Mesodermal cell (in vitro differentiated cells): ENCODE data around the gene IFNB1. TPM values are rescaled to one million over a fixed set of nuclear protein-coding genes. Genes with fewer than 3 reads are reported as not detected.

Source experiments
- H3K27ac ChIP-seq: 2 replicates; pipeline ENCODE4 v1.7.0; 2013; ENCODE audit warnings: mild to moderate bottlenecking, low read depth, low read length, moderate library complexity; ENCODE audit not compliant: severe bottlenecking
- H3K36me3 ChIP-seq: 2 replicates; pipeline ENCODE4 v1.7.1; 2013; ENCODE audit warnings: mild to moderate bottlenecking, low read length, moderate library complexity; ENCODE audit not compliant: control insufficient read depth, insufficient read depth
- H3K4me1 ChIP-seq: one replicate; pipeline ENCODE4 v1.7.1; 2013; ENCODE audit warnings: mild to moderate bottlenecking, low read length; ENCODE audit not compliant: insufficient read depth, control insufficient read depth, poor library complexity, severe bottlenecking
- H3K4me3 ChIP-seq: 2 replicates; pipeline ENCODE4 v1.7.0; 2013; ENCODE audit warnings: low read length, control low read depth, mild to moderate bottlenecking; ENCODE audit not compliant: insufficient read depth, poor library complexity, severe bottlenecking; ENCODE audit errors: extremely low read depth
- H3K9me3 ChIP-seq: 2 replicates; pipeline ENCODE4 v1.7.1; 2013; ENCODE audit warnings: mild to moderate bottlenecking, low read length, moderate library complexity; ENCODE audit not compliant: control insufficient read depth
- WGBS, 2 experiments: methylation state at CpG; one replicate each; pipeline ENCODE4 v1.1.5; 2013; ENCODE audit warnings: missing lambda C conversion rate in 2 of 2; ENCODE audit not compliant: insufficient coverage in 2 of 2; 5-methylcytosine and 5-hydroxymethylcytosine counted together
- polyA plus RNA-seq, 2 experiments: library from polyadenylated mRNA; stranded (reverse); fragments of 50-300 nt; gene quantifications; one replicate each; pipeline ENCODE4 v1.2.3, GENCODE V29; 2013

The IFNB1 gene
- polyA plus RNA-seq (2013, experiment 1 of 2), result not detected
- polyA plus RNA-seq (2013, experiment 2 of 2), result not detected

DNA sequence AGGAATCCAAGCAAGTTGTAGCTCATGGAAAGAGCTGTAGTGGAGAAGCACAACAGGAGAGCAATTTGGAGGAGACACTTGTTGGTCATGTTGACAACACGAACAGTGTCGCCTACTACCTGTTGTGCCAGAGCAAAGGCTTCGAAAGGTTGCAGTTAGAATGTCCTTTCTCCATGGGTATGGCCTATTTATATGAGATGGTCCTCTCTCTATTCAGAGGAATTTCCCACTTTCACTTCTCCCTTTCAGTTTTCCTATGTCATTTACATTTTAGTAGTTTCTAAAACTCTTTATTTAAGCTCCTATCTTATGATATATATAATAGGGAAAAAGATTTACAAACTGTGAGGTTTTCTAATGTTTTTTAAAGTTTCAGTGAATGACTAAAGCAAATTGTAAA is at the start of gene IFNB1:
Gene IFNB1 (minus strand): TSS at position 162 of the 400 bp plus-strand sequence. CDS start 73 bp downstream, at position 89.
- Histone ChIP-seq H3K4me3 (no peak within 1 kb of the TSS), H3K27ac (no peak within 1 kb of the TSS)
- 83 to 89% methylated on average over 2 to 3 of the region's 3 CpGs for WGBS, 2 experiments

DNA sequence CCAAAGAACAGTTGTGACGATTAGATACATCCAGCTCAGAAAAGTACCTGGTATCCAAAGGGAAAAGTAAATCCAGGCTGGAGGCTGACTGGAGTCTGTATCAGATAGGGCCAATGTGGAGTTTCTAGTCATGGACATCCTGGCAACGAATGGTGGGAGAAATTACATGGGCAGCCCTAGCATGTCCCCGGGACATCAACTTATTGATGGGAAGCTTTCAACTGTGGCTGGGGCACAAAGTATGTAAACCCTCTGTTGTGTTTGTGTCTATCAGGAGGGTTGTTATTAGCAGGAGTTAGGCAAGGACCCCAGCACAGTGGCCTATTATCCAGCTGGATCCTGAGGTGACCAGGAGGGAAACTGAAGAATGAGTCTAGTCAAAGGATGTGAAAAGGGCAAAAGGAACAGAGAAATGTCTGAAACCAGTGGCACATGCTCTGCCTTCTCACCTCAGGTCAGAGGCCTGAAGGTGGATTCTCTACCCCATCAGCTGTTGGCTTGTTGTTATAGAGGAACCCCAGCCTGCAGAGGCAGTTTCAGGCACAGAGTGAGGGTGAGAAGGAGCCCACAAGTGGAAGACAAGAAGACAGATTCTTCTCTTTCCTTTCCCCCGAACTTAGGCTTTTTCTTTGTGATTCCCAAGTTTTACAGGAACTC is 44.0 kb upstream of the IFNB1 start:
- Histone ChIP-seq H3K9me3 (no peaks in the 10 kb centered on the region), H3K4me3 (no peak overlapping the region), H3K4me1 (no peaks in the 10 kb centered on the region), H3K27ac (no peak overlapping the region), H3K36me3 (no peaks in the 10 kb centered on the region)
- WGBS, 2 experiments, result 92 to 100% methylated on average over 3 of the region's 4 CpGs

More for the DNA sequence above, at the start of gene IFNB1:
- Histone ChIP-seq H3K9me3 (no peaks in the 10 kb centered on the region), H3K36me3 (no peaks in the 10 kb centered on the region), H3K4me1 (peaks cover 6% of the 10 kb centered on the region)

GRCh38 chr9:21121079-21121478 is 43.3 kb upstream of the IFNB1 start:
- 100% methylated on average over 1 of the region's 2 CpGs; no CpG with 5 or more reads in 1 of the 2 experiments for WGBS, 2 experiments
- H3K36me3 ChIP-seq, result no peaks in the 10 kb centered on the region
- no peaks in the 10 kb centered on the region for H3K9me3 ChIP-seq
- no peaks in the 10 kb centered on the region for H3K4me1 ChIP-seq
- no peak overlapping the region for H3K4me3 ChIP-seq
- no peak overlapping the region for H3K27ac ChIP-seq

DNA sequence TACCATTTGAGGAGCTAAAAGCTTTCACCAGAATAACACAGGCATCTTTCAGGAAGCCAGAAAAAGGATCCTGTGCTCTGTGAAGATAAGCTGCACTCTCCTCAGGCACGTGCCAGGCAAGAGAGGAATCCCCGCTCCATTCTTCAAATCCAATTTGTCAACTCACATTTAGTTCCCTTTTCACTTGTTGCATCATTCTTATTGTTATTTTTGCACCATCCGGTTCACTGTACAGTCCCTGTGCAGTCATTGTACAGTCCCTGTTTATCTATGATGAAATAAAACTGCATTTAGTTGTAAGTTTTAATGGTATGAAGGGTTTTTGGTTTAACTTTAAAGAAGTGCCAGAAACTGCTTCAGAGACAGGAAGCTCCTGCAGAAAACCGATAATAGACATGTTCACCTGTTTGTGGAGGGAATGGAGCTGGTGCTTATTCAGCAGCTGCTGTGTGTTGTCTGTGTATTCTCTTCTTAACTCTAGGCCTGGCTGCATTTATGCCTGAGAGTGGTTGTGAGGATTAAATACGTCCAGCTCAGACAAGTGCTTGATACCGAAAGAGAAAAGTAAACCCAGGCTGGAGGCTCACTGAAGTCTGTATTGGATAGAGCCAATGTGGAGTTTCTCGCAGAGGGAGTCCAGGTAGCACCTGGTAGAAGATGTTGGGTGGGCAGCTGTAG is 41.5 kb upstream of the IFNB1 start:
- WGBS, 2 experiments, result 88% methylated on average over 6 of the region's 7 CpGs
- H3K27ac ChIP-seq, result no peak overlapping the region

DNA sequence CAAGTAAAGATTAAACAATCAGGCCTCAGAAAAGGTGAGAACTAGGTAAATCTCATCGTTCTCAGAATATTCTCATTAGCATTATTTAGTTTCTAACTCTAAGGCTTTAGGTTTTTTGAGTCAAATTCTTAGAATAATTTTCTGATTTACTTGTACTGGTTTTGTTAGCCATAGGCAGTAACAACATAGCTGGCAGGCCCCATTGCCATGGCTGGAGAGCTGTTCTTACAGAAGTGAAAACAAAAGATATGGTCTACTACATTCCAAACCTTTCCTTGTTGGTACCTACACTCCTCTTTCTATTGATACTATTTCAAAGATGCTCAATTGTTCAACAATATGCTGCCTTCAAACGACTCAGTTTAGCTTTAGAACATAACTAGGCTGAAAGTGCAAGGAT is 36.6 kb upstream of the IFNB1 start:
- WGBS, 2 experiments, result no CpG with 5 or more reads among the region's 2 CpGs
- no peak overlapping the region for H3K27ac ChIP-seq
- H3K4me1 ChIP-seq, result no peaks in the 10 kb centered on the region
- no peaks in the 10 kb centered on the region for H3K9me3 ChIP-seq
- H3K4me3 ChIP-seq, result no peak overlapping the region
- no peaks in the 10 kb centered on the region for H3K36me3 ChIP-seq

More for the DNA sequence above, 41.5 kb upstream of the IFNB1 start:
- Histone ChIP-seq H3K4me1 (no peaks in the 10 kb centered on the region), H3K4me3 (no peak overlapping the region), H3K36me3 (no peaks in the 10 kb centered on the region), H3K9me3 (no peaks in the 10 kb centered on the region)

DNA sequence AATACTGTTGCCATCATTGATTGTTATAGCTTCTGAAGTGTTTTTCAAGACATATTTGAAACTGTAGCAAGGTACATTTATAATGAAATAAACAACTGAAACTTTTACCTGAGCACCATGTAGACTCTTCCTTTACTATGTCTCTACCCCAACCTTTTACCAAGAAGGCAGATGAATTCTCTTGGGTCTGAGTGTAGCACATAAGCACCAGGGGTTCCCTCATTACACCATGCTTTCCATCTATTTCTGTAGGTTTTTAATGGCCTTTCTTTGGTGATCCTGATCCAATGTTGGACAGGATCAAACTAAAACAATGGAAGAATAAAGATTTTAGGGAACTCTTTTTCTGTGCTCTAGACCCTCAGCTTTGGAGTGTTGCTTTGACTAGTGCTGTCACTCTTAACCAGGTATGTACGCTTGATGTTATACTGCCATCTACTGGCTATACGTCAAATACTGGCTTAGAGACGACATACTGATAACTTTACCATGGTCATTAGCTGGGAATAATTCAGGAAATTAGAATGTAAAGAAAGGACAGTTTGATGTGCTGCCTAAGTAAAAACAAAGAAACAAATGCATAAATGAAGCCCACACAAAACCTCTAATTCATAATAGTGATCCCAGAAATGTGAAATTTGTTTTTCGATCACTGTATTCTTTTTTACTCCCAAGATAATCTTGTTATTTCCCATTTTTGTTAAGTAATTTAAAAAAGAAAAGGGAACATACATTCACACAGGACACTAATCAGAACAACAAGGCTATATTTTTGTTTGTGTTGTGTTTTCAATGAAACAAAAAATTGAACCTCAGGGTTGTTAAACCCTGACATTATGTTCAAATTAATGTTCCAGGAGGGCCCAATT is 33.2 kb upstream of the IFNB1 start:
- Histone ChIP-seq H3K36me3 (no peaks in the 10 kb centered on the region), H3K4me1 (no peaks in the 10 kb centered on the region), H3K9me3 (no peaks in the 10 kb centered on the region), H3K27ac (no peak overlapping the region), H3K4me3 (no peak overlapping the region)
- no CpG with 5 or more reads among the region's 4 CpGs for WGBS, 2 experiments

GRCh38 chr9:21104787-21105186 is 27.0 kb upstream of the IFNB1 start:
- no peaks in the 10 kb centered on the region for H3K9me3 ChIP-seq
- WGBS, 2 experiments, result no CpG with 5 or more reads among the region's 1 CpG
- no peak overlapping the region for H3K4me3 ChIP-seq
- no peak overlapping the region for H3K27ac ChIP-seq
- no peaks in the 10 kb centered on the region for H3K36me3 ChIP-seq
- H3K4me1 ChIP-seq, result no peaks in the 10 kb centered on the region

DNA sequence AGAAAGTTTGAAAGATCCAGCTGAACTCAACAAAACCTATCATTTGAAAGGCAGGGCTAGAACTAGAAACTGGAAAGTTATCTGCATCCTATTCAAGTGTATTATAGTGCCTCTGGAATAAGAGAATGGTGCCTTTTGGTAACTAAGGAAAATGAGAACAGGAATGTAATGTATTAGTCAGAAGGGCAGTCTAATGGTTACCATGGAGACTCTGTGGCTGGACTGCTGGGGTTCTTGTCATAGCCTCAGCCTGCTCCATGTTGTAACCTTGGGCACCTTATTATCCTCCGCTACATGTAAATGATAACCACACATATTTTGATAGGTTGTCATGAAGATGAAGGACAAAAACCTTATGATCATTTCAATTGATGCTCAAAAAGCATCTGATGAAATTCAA is 24.6 kb upstream of the IFNB1 start:
- Histone ChIP-seq H3K27ac (no peak overlapping the region), H3K4me3 (no peak overlapping the region), H3K36me3 (no peaks in the 10 kb centered on the region), H3K4me1 (no peaks in the 10 kb centered on the region), H3K9me3 (no peaks in the 10 kb centered on the region)
- no CpG with 5 or more reads among the region's 1 CpG for WGBS, 2 experiments

GRCh38 chr9:21097817-21098216 is 20.1 kb upstream of the IFNB1 start:
- Histone ChIP-seq H3K4me1 (peaks cover 7% of the 10 kb centered on the region), H3K36me3 (no peaks in the 10 kb centered on the region), H3K27ac (no peak overlapping the region), H3K9me3 (no peaks in the 10 kb centered on the region), H3K4me3 (no peak overlapping the region)
- no CpG with 5 or more reads among the region's 2 CpGs for WGBS, 2 experiments

GRCh38 chr9:21096901-21097255 is 19.1 kb upstream of the IFNB1 start:
- Histone ChIP-seq H3K27ac (no peak overlapping the region), H3K4me3 (no peak overlapping the region), H3K9me3 (no peaks in the 10 kb centered on the region), H3K4me1 (peaks cover 7% of the 10 kb centered on the region), H3K36me3 (no peaks in the 10 kb centered on the region)
- WGBS, 2 experiments, result no CpG with 5 or more reads among the region's 2 CpGs
